HG02938 (cell line): ENCODE measurements around the gene DDX31.

ENCODE experiments used
- ATAC-seq: cut with Tn5 transposase; IDR thresholded peaks from one replicate; pipeline ENCODE4 v1.9.1; 2021; ENCODE audit warnings: mild to moderate bottlenecking, moderate library complexity; ENCODE audit not compliant: unreplicated experiment

Gene DDX31

DNA sequence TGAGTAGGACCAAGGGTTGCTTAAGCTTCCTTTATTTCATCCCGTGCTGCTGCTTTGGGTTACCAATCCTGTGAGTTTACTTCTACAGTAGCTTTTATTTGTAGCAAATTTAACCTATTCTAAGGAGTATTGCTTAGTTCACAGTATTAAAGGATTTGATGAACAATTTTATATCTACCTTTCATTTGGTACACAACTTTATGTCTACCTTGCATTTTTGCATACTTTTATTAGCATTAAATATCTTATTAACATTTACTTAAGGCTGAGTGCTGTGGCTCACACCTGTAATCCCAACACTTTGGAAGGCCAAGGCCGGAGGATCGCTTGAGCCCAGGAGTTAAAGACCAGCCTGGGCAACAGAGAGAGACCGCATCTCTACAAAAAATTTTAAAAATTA is 4.7 kb upstream of the DDX31 start:
- ATAC-seq, result no peak

DNA sequence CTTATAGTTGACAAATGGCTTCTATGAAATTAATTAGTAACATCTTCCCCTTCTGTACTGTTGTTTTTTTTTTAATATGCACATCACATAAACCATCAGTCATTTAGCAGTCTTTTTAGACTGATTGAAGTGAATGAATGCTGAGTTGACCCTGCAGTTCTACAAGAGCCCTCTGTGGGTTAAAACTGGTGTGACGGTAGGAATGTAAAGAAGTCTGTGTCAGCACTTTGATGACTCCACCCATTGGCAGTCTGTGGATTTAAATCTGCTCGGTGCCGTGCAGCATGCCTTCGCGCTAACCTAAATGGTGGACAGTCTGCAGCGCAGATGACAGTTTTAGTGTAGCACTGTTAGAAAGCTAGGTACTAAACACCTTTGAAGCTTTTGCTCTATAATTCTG is 3.6 kb upstream of the DDX31 start:
- no peak for ATAC-seq

DNA sequence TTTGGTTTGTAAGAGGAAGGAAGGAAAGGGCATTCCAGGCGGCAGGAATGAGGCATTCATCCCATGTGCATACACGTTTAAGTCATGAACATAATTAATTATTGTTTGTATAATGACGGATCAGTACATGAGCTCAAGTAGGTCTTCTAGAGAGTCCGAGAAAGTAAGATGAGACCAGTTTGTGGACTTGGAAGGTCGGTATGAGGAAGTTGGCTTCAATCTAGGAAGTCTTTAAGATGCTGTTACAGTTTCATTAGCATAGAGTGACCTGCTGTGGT is 2.6 kb upstream of the DDX31 start:
- ATAC-seq, result no peak

DNA sequence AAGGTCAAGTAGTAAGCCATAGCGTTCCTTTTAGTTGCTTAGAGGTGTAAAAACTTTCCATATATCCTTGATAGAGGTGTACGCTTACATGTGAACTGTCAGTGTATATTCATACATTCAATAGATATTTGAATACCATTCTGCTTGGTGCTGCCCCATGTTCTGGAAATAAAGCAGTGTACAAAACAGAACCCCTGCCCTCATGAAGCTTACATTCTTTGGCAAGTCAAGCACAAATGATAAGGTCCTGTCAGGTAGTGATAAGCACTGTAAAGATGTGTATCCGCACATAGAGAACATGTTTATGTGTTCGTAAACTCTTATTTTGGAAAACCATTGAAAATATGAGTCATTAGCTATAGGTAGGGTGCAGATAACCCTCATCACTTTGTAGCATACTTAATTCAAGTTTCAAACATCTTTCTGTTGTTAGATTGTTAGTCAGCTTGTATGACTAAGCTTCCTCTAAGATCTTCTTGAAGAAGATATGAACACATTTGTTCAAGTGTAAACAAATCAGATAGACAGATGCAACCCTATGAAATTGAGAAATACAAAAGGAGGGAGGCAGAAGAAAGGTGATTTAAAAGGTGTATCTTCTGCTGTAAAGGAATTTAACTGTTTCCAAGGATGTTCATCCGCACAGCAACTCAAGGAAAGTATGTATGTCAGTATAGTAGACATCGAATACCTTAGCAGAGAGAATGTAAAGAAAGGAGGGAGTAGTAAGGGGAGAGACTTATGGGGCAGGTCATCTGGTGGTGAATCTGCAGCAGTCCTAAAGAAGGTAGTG is 2.0 kb upstream of the DDX31 start:
- ATAC-seq, result no peak

DNA sequence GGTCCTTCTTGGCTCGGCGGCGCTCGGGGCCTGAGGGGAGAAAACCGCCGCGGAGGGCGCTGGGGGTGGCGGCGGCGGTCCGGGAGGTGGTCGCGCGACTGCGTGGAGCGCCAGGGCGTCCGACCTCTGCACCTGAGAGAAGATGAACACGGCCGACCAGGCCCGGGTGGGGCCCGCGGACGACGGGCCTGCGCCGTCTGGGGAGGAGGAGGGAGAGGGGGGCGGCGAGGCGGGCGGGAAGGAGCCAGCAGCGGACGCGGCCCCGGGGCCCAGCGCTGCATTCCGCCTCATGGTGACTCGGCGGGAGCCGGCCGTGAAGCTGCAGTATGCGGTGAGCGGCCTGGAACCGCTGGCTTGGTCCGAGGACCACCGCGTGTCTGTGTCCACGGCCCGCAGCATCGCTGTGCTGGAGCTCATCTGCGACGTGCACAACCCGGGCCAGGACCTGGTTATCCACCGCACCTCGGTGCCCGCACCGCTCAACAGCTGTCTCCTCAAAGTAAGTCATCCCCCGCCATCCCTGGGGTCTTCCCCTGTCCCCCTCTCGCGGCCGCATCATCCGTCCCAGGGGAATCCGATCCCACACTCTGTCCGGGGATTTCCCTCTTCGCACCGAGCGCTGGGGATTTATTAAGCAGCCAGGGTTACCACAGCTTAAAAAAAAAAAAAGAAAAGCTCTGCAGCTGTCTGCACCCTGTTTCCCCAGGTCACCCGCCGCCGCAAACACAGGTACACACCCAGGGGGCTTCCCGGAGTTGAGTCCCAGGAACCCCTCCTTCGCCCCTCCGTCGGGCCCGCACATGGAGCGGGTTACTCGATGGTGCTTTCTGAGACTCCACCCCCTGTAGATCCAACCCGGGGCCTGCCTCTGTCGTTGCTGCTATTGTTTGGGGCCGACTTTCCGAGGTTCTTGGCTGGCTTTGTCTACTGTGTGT is 941 bp upstream of the DDX31 start, which contains the start of gene GTF3C4:
TSS of gene GTF3C4 (plus strand) at position 8 of the 935 bp plus-strand sequence. CDS start at position 143, 135 bp downstream.
- peak; percentile 23 for ATAC-seq

DNA sequence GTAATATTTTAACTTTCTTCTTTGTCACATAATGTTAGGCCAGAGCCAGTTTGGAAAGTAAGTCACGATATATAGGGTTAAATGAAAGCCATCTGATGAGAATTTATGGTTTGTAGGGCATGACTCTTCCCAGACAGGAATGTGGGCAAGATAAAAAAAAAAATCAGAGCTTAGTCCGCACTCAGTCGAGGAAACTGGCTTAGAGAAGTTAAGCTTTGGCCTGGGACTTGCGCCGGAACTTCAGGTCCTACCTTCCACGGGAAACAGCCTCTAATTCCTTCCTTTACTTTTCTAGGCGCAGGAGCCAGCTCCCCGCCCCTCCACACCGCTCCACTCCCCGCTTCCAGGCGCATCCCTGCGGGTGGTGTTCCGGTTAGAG is 475 bp downstream of the DDX31 start:
- no peak for ATAC-seq

DNA sequence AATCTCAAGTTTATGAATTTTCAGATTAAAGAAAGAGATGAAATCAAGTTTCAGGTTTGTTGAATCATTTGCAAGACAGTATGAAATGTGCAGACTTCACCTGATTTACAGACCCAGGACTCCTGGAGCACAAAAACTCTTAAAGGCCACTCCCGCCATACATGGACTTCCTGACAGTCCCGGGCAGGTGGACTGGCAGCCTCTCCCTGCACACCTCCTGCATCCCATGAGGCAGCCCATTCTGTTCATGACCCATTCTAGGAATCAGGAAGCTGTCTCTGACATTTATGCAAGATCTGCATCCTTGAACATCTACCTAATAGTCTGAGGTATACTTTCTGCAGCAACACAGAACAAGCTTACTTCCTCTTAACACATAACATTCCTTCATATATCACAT is 5.9 kb downstream of the DDX31 start:
- no peak for ATAC-seq

DNA sequence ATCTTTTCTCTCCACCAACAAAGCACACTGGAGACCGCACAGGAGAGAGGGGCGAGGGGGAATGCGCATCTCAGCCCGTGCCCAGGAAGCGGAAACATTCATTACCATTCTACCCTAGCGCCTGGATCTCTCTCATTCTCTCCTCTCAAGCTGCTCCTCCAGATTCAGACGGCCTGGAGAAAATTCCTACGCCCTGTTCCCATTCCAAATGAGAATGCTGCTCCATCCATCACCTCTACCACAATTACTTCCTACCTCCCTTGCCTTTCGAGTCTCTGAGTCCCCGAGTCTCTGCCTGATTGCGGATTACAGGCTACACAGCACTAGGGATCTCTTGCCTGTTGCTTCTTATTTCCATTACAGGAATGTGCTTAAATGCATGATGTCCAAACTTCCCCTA is 6.7 kb downstream of the DDX31 start:
- ATAC-seq, result no peak

DNA sequence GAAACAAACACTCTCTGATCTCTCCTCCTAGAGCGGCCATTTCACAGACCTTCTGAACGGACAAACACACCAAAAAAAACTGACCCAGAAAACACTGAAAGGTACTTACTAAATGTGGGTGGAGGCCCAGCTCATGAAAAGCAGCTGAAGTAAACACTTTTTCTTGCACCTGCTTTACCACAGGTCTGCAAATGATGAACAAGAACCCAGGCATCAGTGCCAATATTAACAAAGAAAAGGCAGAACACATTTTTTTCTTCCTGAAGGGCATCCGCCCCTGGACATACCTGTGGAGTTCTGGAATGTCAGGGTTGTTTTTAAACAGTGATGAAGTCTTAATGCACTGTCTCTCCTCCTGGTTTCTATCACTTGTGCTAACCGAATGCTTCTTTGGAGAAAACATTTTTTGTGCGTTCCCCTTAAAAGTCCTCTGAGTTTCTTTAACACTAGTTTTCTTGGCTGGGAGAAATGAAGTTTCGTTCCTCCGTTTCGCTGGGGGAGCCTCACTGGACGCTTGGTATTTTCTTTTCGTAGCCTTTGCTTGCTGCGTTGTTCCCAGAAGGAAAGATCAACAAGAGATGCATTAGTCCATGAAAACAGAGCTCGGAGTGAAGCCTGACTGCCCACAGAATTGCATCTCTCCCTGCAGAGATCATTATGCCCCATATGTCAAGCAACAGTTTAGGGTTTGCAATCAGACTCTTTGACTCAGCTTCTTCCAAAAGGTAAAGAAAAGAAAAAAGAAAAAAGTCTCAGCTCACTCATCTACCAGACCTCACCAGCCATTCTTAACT is 7.4 kb downstream of the DDX31 start:
- ATAC-seq, result no peak

DNA sequence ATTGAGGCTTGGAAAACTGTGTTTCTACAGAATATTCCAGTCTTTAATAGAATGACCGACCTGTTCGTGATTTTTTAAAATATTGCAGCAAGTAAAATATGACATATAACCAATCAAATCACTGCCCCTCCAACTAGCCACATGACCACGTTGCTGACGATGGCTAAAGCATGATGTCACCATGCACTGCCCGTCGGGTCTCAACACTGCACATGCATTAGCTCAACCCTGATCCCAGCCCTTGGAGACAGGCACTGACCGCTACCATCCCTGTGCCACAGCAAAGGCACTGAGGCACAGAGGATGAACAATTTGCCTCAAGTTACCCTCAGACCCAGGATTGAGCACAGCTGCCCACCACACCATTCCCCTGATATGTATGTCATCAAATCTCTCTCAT is 13.5 kb downstream of the DDX31 start:
- ATAC-seq, result no peak

DNA sequence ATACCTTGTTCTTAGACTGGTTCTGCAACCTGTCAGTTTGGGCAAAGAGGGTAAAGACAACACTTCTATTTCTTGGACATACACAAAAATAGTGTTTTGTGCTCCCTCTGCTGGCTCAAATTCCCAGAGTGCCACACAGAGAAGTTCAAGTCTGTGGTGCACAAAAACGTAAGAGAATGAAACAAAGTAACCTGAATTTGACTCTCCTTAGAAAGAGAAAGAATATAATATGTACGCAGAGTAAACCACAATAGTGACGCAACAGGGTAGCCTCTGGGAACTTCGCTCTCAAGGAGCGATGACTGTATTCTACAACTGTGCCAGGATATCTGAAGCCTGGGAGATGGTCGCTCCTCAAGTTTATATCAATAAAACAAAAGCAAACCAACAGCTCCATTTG is 18.5 kb downstream of the DDX31 start:
- no peak for ATAC-seq

DNA sequence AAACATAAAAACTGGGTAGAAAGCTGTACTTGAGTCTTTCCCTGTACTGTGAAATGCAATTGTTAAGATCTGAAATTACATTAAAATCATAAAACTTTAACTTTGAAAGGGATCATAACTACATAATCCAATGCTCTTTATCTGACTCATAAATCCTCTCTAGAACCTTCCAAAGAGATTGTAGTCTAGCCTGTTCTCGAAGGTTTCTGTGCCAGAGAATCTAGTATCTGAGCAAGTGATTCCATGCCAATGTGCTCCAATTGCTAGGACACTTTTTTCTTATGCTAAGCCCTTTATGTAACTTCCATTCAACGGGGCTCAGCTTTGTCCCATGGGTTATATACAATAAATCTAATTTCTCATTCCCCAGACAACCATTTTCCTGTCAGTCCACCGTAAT is 21.1 kb downstream of the DDX31 start:
- ATAC-seq, result no peak

DNA sequence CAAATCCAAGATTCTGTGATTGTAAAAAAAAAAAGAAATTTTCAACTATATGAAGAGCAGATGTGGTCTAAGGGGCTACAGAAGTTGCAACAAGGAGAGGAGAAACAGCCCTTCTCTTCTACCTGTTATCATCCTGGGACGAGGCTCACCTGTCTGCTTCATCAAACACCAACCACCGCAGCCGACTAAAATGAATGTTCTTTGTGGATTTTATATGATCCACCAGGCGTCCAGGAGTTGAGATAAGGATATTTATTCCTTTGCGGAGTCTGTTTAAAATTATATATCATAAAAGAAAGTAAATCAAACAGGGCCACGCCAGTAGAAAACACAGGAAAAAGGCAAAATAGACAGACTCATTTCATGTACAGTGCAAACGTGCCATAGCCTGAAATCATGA is 21.5 kb downstream of the DDX31 start:
- ATAC-seq, result no peak

DNA sequence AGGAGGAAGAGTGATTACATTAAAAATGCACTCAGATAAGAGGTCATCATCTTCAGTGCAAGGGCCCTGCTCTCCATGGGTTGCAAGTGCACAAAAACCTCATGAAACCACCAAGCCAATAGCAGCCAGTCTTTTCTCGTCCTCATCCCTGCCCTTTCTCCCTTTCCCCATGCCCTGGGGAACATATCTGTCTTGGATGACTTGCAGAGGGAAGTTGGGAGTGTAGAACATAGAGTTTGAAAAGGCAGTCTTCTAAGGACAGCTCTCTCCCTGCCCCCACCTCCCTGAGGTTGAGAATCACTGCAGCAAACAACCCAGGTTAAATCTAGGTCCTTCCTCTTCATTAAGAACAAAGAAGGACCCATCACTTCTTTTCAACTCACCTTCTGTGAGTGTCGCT is 22.0 kb downstream of the DDX31 start:
- no peak for ATAC-seq

DNA sequence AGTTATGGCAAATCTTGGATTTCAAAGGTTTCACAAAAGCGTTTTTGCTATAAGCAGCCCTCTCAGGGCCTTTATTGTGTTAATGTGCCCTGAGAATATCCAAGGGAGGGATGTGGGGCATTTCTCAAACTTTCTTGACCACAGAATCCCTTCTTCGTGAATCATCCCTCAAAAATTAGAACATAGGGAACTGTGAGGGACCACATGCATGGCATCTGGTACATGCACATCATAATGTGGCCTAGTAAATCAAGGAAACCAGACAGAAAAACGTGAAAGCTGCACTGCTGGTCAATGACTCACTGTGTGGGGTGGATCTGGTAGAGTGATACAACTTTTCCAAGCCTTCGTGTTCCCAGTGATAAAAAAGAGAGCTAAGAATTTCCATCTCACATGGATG is 22.4 kb downstream of the DDX31 start:
- ATAC-seq, result no peak

DNA sequence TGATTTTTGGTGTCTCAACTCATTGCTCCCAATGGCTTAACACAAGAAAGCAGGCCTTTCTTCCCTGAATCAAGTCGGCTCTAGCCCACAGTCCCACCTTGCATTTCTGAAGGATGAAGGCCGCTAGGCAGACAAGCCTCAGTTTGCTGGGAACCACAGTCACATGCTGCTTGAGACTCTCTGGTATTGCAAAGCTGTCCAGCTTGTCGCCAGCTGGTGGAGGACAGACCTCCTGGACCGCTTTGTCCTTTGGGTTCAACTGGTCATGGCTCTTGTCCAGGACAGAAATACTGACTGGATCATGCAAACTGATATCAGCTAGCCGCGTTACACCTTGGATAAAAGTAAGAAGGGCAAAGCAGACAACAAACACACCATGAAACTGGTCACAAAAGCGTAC is 23.1 kb downstream of the DDX31 start:
- no peak for ATAC-seq

DNA sequence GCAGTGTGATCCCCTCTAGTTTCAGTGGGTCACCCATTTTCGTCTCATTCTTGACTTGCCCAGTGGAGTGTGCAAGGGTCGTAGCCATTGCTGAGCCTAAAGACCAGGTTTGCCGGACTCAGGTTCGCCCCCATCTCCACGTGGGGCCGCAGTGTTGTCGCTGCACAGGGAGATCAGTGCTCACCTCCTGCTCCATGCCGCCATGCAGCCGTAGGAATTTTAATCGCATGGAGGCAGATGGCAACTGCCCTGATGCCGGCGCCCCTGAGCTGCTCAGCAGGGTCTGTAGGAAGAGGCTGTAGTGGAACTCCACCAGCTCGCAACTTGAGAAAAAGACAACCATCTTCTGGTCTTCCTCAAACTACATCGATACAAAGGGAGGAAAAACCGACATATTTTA is 24.1 kb downstream of the DDX31 start:
- no peak for ATAC-seq

DNA sequence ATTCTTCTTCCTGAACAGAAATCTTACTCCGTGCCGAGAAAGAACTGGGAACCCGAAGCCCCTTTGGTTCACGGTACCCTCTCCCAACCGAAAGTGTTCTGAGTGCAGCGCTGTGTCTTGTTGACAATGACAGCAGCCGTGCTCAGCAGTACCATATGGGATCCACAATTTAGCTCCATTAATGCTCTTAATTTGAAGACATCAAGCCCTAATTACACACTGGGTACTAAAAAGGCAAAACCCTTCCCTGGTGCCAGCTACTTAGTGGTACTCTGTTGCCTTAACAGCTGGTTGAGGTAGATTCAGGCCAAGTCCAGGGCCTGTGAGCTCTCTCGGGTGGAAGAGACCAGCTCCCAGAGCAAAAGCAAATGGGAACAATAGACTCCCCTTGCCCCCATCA is 24.5 kb downstream of the DDX31 start:
- no peak for ATAC-seq

DNA sequence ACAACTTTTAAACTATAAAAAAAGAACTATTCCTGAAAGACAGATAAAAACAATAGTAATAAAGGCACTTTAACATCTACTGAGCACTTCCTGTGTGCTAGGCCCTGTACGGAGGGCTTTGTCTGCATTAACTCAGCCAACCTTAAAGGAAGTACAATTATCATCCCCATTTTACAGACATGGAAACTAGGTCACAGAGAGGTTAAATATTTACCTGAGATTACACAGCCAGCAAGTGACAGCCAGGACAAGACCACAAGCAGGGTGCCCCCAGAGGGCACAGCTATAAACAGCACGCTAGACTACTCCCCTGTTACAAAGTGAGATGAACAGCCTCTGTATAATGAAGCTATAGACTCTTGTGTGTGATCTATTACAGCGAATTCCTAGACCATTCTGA is 25.5 kb downstream of the DDX31 start:
- no peak for ATAC-seq

DNA sequence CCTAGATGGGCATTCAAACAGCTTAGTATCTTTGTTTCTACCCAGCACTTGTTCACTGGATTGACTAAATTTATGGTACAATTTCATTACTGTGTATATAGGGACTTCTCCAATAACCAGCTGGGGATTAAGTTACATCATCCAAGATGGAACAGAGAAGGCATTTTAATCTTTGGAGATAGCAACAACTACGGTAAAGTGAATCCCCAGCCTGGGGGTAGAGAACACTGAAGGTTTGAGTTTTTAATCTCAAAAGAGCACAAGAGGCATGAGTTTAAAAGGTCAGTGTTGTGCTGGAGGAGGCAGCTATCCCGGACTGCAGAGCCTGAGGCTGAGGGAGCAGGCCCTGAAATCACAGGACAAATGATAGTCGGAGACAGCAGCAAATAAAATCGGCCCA is 28.6 kb downstream of the DDX31 start:
- no peak for ATAC-seq

DNA sequence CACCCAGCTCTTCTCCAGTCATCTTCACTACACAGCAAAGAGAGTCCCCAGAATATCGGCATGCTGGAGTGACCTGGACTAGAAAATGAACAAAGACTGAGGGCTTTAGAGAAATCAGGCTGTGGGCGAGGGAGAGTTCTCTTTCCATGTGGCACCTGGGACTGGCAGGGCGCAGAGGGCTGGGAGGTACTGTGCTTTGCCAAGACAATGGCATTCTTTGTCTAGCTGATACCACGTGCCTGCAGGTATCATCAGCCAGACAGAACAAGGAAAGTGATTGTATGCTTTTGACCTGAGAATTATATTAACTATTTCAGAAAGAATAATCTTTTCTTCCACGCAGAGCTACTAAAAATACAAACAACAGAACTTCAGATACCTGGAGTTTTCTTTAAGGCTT is 30.5 kb downstream of the DDX31 start:
- ATAC-seq, result no peak

DNA sequence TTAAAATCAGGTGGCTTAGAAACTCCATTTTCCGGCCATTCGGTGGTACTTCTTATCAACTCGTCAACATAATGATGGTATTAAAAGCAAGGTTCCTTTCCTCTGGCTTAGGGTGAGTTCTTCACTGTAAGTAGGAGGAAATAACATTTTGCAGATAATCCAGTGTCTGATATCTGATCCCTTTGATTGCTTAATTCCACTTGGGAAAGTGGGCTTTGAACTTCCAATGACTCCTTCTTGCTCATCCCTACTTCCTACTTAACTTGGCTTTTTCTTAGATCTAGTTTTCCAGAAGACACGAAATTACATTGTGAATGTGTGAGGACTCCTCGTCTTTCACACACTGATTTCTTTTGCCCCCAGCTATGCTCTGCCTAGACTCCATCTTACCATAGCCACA is 31.5 kb downstream of the DDX31 start:
- ATAC-seq, result no peak
